Mucosa of descending colon (tissue), 3 donors: ENCODE results near the gene COL23A1. TPM values are rescaled to one million over a fixed set of nuclear protein-coding genes. Genes with fewer than 3 reads are reported as not detected.
A peak's percentile ranks its signal among the peaks of the same experiment; 100 is the strongest.

Experiments used
- ATAC-seq: fragments of 200-7000 bp; cut with Tn5 transposase; one replicate; pipeline ENCODE4 v1.9.1; 2020; ENCODE audit warnings: mild to moderate bottlenecking, moderate library complexity
- DNase-seq, 3 donors: peaks; one replicate each; pipeline ENCODE4 v3.0.0-alpha.2; 2020
- H3K36me3 ChIP-seq: fragments of 200-600 bp; one replicate; pipeline ENCODE4 v1.8.0; 2021; ENCODE audit warnings: low read depth, mild to moderate bottlenecking
- H3K4me1 ChIP-seq: fragments of 200-600 bp; one replicate; pipeline ENCODE4 v1.8.0; 2021; ENCODE audit warnings: low read depth, mild to moderate bottlenecking
- H3K4me3 ChIP-seq: fragments of 200-600 bp; one replicate; pipeline ENCODE4 v1.8.0; 2021; ENCODE audit warnings: mild to moderate bottlenecking
- H3K9me3 ChIP-seq: fragments of 200-600 bp; one replicate; pipeline ENCODE4 v1.8.0; 2021; ENCODE audit warnings: mild to moderate bottlenecking
- CTCF ChIP-seq: fragments of 200-600 bp; IDR thresholded peaks from one replicate; pipeline ENCODE4 v1.8.0; 2022; ENCODE audit warnings: antibody characterized with exemption, mild to moderate bottlenecking
- intact Hi-C, 2 donors: fragments of 100-400 bp; cut with DNase I in 1 of 2; cut with micrococcal nuclease in 1 of 2; formaldehyde crosslinking; loops; one replicate each; pipeline versions ENCODE4 v1.11.0 to v1.11.1; 2022; cut with DNase I, micrococcal nuclease
- total RNA-seq, 3 donors: library from RNA; stranded (reverse); fragmentation: NEBNext Ultra II Directional in 2 of 3; extraction: Animal tissue kit (Norgen Biotek cat#: 25700) in 2 of 3; gene quantifications; one replicate each; pipeline versions ENCODE4 v1.2.1 to v1.2.4, GENCODE V29; 2021 to 2023
- donor health status: DM: no; HTN: no; CAD: no; lungs with moderate emphysema.
- donor health status: DM: no; HTN: no; CAD: no.
- donor health status: DM: no; HTN: yes; CAD: no.

COL23A1 gene
- total RNA-seq, 3 donors from 2014 or later, result 0.17 to 2.7 (median 0.43) TPM

DNA sequence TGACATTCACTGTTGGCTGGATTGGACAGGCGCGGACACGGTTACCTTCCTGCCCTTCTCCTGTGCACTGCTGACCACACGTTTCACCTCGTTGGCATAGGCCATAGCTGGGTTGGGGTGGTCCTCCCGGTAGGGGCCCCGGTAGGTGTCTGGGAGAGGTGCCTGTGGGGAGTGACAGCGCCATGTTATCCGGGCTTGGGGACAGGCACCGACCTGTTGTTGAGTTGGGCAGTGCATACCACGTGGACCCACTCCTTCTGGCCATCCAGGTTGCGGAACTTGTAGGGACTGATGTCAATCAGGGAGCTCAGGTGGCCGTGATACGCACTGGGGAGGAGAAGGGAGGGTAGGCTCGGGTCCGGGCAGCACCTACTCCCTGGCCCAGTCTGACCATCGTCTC is 365.8 kb downstream of the COL23A1 start:
- H3K36me3 ChIP-seq, result no peaks in the 10 kb centered on the region

DNA sequence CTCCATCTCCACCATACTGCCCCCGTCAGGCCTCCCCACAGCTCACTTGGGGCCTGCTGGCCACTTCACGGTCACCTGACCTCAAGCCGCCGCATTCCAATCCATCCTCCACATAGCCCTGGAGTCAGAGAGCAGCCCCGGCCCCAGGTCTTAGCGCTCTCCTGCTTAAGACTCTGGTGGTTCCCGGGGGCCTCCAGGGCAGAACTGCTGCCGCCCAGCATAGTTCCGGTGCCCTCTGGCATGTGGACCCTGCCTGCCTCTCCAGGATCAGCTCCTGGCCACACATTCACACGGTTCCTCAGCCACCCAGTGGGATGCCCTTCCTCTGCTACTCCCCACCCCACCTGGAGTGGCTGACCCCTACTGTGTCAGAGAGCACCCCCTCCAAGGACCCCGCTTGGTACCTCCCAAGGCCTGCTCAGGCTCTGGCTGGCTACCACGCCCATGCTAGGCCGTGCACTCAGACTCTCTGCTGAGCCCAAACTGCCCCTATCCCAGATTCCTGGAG is 366.3 kb downstream of the COL23A1 start:
- DNase-seq (peak in 2 of 3 donors; percentile 37 to 50), ATAC-seq (no peak)
- no peak for TF ChIP-seq CTCF
- Histone ChIP-seq H3K36me3 (no peaks in the 10 kb centered on the region), H3K9me3 (no peaks in the 10 kb centered on the region), H3K4me1 (peaks cover 22% of the 10 kb centered on the region), H3K4me3 (no peak overlapping the region)
- intact Hi-C loops, result no loop called here

More for the DNA sequence above, 365.8 kb downstream of the COL23A1 start:
- TF ChIP-seq CTCF, result no peak
- no peak overlapping the region for H3K4me3 ChIP-seq
- DNase-seq (peak in 2 of 3 donors; percentile 25 to 44), ATAC-seq (no peak)
- H3K9me3 ChIP-seq, result no peaks in the 10 kb centered on the region
- intact Hi-C loops, result no loop called here
- peaks cover 22% of the 10 kb centered on the region for H3K4me1 ChIP-seq

DNA sequence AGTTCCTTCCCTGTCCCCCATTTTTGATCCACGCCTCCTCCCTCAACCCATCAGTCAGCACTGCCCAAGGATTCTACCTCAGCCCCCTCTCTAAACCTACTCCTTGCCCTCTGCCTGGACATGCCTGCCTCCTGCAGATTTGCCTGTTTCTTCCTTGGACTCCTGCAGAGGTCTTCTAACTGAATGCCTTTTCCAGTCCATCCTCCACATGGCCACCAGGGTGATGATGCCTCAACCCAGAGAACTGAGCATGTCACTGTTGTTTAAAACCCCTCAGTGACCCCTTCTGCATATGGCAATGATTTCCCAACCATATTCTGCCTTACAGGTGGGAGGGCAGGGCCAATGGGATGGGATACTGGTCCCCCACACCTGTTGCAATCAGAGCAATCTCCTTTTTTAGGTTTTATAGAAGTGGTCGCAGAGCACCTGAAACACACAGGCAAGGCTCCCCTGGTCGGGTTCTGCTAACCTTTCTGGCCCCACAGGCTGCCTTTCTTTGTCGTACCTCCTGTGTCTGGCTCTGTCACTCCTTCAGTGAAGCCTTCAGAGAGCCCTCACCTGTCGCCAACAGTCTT is 366.9 kb downstream of the COL23A1 start:
- H3K4me1 ChIP-seq, result peaks cover 23% of the 10 kb centered on the region
- no peaks in the 10 kb centered on the region for H3K9me3 ChIP-seq
- no peak for TF ChIP-seq CTCF
- no peaks in the 10 kb centered on the region for H3K36me3 ChIP-seq
- DNase-seq, result peak in 1 of 3 donors; percentile 17
- no peak overlapping the region for H3K4me3 ChIP-seq
- no peak for ATAC-seq
- intact Hi-C loops, result no loop called here

- Histone ChIP-seq H3K9me3 (no peaks in the 10 kb centered on the region), H3K4me1 (peaks cover 18% of the 10 kb centered on the region), H3K36me3 (no peaks in the 10 kb centered on the region), H3K4me3 (no peak overlapping the region)
- no peak for TF ChIP-seq CTCF
- intact Hi-C loops, result no loop called here
- ATAC-seq (no peak), DNase-seq (peak in 2 of 3 donors; percentile 27 to 41)
Measured at GRCh38 chr5:178222292-178222691, 367.9 kb downstream of the COL23A1 start.

- peaks cover 20% of the 10 kb centered on the region for H3K4me1 ChIP-seq
- intact Hi-C loops, result no loop called here
- DNase-seq (peak in 2 of 3 donors; percentile 42 to 43), ATAC-seq (no peak)
- no peak for TF ChIP-seq CTCF
- H3K9me3 ChIP-seq, result no peaks in the 10 kb centered on the region
- no peak overlapping the region for H3K4me3 ChIP-seq
- H3K36me3 ChIP-seq, result no peaks in the 10 kb centered on the region
Measured at GRCh38 chr5:178221853-178222252, 368.3 kb downstream of the COL23A1 start.
